HepG2 (cell line): ENCODE measurements around the gene EIF6. TPM values are rescaled to one million over a fixed set of nuclear protein-coding genes. Genes with fewer than 3 reads are reported as not detected.

Experiments used
- CERS6 ChIP-seq: sonication (generic); formaldehyde crosslinking; IDR thresholded peaks from 2 replicates; pipeline ENCODE4 v1.5.0; 2020; ENCODE audit warnings: missing genetic modification reagents
- CHCHD3 ChIP-seq: sonication (generic); formaldehyde crosslinking; IDR thresholded peaks from 2 replicates; pipeline ENCODE4 v1.8.0; 2022; ENCODE audit warnings: mild to moderate bottlenecking, missing genetic modification reagents, moderate library complexity
- ELF1 ChIP-seq: sonication (generic); formaldehyde crosslinking; IDR thresholded peaks from 2 replicates; pipeline ENCODE4 v1.4.0; 2020; ENCODE audit warnings: missing genetic modification reagents
- GABPB1 ChIP-seq: IDR thresholded peaks from 2 replicates; pipeline ENCODE4 v1.6.1; 2016; ENCODE audit warnings: mild to moderate bottlenecking, missing genetic modification reagents, moderate library complexity, missing compliant biosample characterization
- GMEB1 ChIP-seq: sonication (generic); formaldehyde crosslinking; IDR thresholded peaks from 2 replicates; pipeline ENCODE4 v1.5.1; 2020; ENCODE audit warnings: missing genetic modification reagents, mild to moderate bottlenecking, borderline replicate concordance
- HBP1 ChIP-seq: IDR thresholded peaks from 2 replicates; pipeline ENCODE4 v1.6.1; 2016; ENCODE audit warnings: low read depth, control low read depth
- JDP2 ChIP-seq: sonication (generic); formaldehyde crosslinking; IDR thresholded peaks from 2 replicates; pipeline ENCODE4 v1.8.1; 2022; ENCODE audit warnings: missing genetic modification reagents, borderline replicate concordance
- KLF16 ChIP-seq, 2 experiments: sonication (generic) in 1 of 2; formaldehyde crosslinking in 1 of 2; IDR thresholded peaks; 2 replicates each; pipeline versions ENCODE4 v1.6.1 to v1.8.0; 2016 to 2023; ENCODE audit warnings: missing genetic modification reagents in 2 of 2, missing compliant biosample characterization in 1 of 2
- MEF2D ChIP-seq: sonication (generic); formaldehyde crosslinking; IDR thresholded peaks from 2 replicates; pipeline ENCODE4 v1.5.1; 2020; ENCODE audit warnings: mild to moderate bottlenecking, missing genetic modification reagents
- NFIB ChIP-seq: sonication (generic); formaldehyde crosslinking; IDR thresholded peaks from 2 replicates; pipeline ENCODE4 v1.9.0; 2021; ENCODE audit warnings: missing genetic modification reagents, mild to moderate bottlenecking, borderline replicate concordance
- NR3C1 ChIP-seq: sonication (generic); formaldehyde crosslinking; IDR thresholded peaks from 2 replicates; pipeline ENCODE4 v1.4.0; 2020; ENCODE audit warnings: missing genetic modification reagents
- POLR2G ChIP-seq: fragments of 200-400 bp; formaldehyde crosslinking; IDR thresholded peaks from 2 replicates; pipeline ENCODE4 v1.6.1; 2018; ENCODE audit warnings: mild to moderate bottlenecking, low read depth, low read length, moderate library complexity
- RELA ChIP-seq: sonication (generic); formaldehyde crosslinking; IDR thresholded peaks from 2 replicates; pipeline ENCODE4 v1.4.0; 2020; ENCODE audit warnings: missing genetic modification reagents
- SALL1 ChIP-seq: sonication (generic); formaldehyde crosslinking; IDR thresholded peaks from 2 replicates; pipeline ENCODE4 v1.8.0; 2022; ENCODE audit warnings: mild to moderate bottlenecking, missing genetic modification reagents
- SALL2 ChIP-seq: sonication (generic); formaldehyde crosslinking; IDR thresholded peaks from 2 replicates; pipeline ENCODE4 v1.8.1; 2023; ENCODE audit warnings: mild to moderate bottlenecking, missing genetic modification reagents, inconsistent platforms
- ZBTB10 ChIP-seq: sonication (generic); formaldehyde crosslinking; IDR thresholded peaks from 2 replicates; pipeline ENCODE4 v1.4.0; 2020; ENCODE audit warnings: missing genetic modification reagents, borderline replicate concordance
- ZGPAT ChIP-seq: IDR thresholded peaks from 2 replicates; pipeline ENCODE4 v1.6.1; 2016; ENCODE audit warnings: mild to moderate bottlenecking
- ZNF546 ChIP-seq: sonication (generic); formaldehyde crosslinking; conservative IDR thresholded peaks from 2 replicates; pipeline ENCODE4 v1.8.1; 2023; ENCODE audit warnings: mild to moderate bottlenecking, missing genetic modification reagents
- ZNF576 ChIP-seq: sonication (generic); formaldehyde crosslinking; IDR thresholded peaks from 2 replicates; pipeline ENCODE4 v1.4.0; 2020; ENCODE audit warnings: mild to moderate bottlenecking, missing genetic modification reagents
- ZNF720 ChIP-seq: sonication (generic); formaldehyde crosslinking; IDR thresholded peaks from 2 replicates; pipeline ENCODE4 v1.4.0; 2020; ENCODE audit warnings: missing genetic modification reagents
- polyA plus RNA-seq, 8 experiments: library from polyadenylated mRNA; depleted of rRNA in 3 of 8; stranded (reverse) in 7 of 8; unstranded in 1 of 8; fragments of >200 nt; fragmentation: Illumina TruSeq in 4 of 8; extraction: Trizol in 4 of 8; gene quantifications; 2 replicates each; pipeline versions ENCODE4 v1.2.1 to v1.2.3, GENCODE V29; 2011 to 2016; ENCODE audit warnings: low read depth in 4 of 8, missing spikeins in 1 of 8, mixed read lengths in 1 of 8; ENCODE audit not compliant: insufficient read depth in 1 of 8
- total RNA-seq, 5 experiments: library from RNA; depleted of rRNA; stranded (reverse); fragments of >200 nt; fragmentation: Illumina TruSeq; extraction: Trizol; gene quantifications; 2 replicates each; pipeline ENCODE4 v1.2.3, GENCODE V29; 2016; ENCODE audit warnings: low read depth in 1 of 5

EIF6 gene
- total and polyA plus RNA-seq, 2 of the 13 experiments (the other 11 are each of a cell fraction or from before 2014, with no cell fraction given) = 462 to 466 TPM

- TF ChIP-seq HBP1 = peak; percentile 24; the same call in 1 of the 2 replicates
- TF ChIP-seq KLF16 (CRISPR knock-in tag; IDR thresholded peaks at IDR 0.05) = no peak
- TF ChIP-seq JDP2 = no peak
- TF ChIP-seq ZBTB10 (CRISPR knock-in tag) = no peak
- no peak for TF ChIP-seq GABPB1 (CRISPR knock-in tag)
- TF ChIP-seq MEF2D (CRISPR knock-in tag) = no peak
- TF ChIP-seq ZNF720 (CRISPR knock-in tag) = no peak
- no peak for TF ChIP-seq GMEB1 (CRISPR knock-in tag)
- no peak for TF ChIP-seq POLR2G
- no peak for TF ChIP-seq ELF1
- no peak; the same call in 1 of the 2 replicates for TF ChIP-seq NFIB (CRISPR knock-in tag)
- no peak for TF ChIP-seq RELA (CRISPR knock-in tag)
- peak; percentile 25; the same call in 1 of the 2 replicates for TF ChIP-seq SALL2
- no peak for TF ChIP-seq NR3C1 (CRISPR knock-in tag)
- no peak for TF ChIP-seq ZNF576 (CRISPR knock-in tag)
- 0 out of 2 replicates have a peak, but pooled peaks have one; percentile 41 for TF ChIP-seq CHCHD3 (CRISPR knock-in tag)
- no peak for TF ChIP-seq CERS6 (CRISPR knock-in tag)
- TF ChIP-seq SALL1 (CRISPR knock-in tag) = peak; percentile 59; the same call in 1 of the 2 replicates
- TF ChIP-seq ZGPAT = 0 out of 2 replicates have a peak, but pooled peaks have one; percentile 24
- peak; percentile 78; the same call in 1 of the 2 replicates for TF ChIP-seq ZNF546 (CRISPR knock-in tag)
Observed at GRCh38 chr20:35293303-35294292, 9.0 kb upstream of the EIF6 start (continued).
